NCI-H524 treated with DMSO at 0.1 percent for 48 hours (cell line): Measurements from ENCODE around the gene SLC26A4.
A peak's percentile ranks its signal among the peaks of the same experiment; 100 is the strongest.

Experiments used
- DNase-seq: peaks from one replicate; lab custom pipeline; 2025; lab: John Stamatoyannopoulos, UW

The SLC26A4 gene

GRCh38 chr7:107661081-107661864 lies 645 bp downstream of the SLC26A4 start:
- DNase-seq, result no peak

- DNase-seq, result no peak
These were observed 1.3 kb downstream of the SLC26A4 start for GRCh38 chr7:107661865-107662379.

GRCh38 chr7:107663196-107663595 lies 2.6 kb downstream of the SLC26A4 start:
- no peak for DNase-seq

GRCh38 chr7:107666790-107667189 lies 6.2 kb downstream of the SLC26A4 start:
- DNase-seq, result no peak

GRCh38 chr7:107667341-107667740 lies 6.7 kb downstream of the SLC26A4 start:
- DNase-seq, result no peak

- no peak for DNase-seq
These were observed 7.7 kb downstream of the SLC26A4 start for GRCh38 chr7:107668296-107668695.

GRCh38 chr7:107672183-107672582 lies 11.6 kb downstream of the SLC26A4 start:
- no peak for DNase-seq

GRCh38 chr7:107676249-107676648 lies 15.6 kb downstream of the SLC26A4 start:
- DNase-seq, result no peak

GRCh38 chr7:107678110-107678753 lies 17.6 kb downstream of the SLC26A4 start:
- no peak for DNase-seq

GRCh38 chr7:107680478-107680877 lies 19.9 kb downstream of the SLC26A4 start:
- DNase-seq, result no peak

- no peak for DNase-seq
These were observed 22.3 kb downstream of the SLC26A4 start for GRCh38 chr7:107682886-107683285.

- DNase-seq, result no peak
These were observed 23.7 kb downstream of the SLC26A4 start for GRCh38 chr7:107684287-107684686.

GRCh38 chr7:107684947-107685463 lies 24.4 kb downstream of the SLC26A4 start:
- DNase-seq, result no peak

GRCh38 chr7:107686816-107687387 lies 26.3 kb downstream of the SLC26A4 start:
- DNase-seq, result no peak

- no peak for DNase-seq
These were observed 27.0 kb downstream of the SLC26A4 start for GRCh38 chr7:107687656-107688055.

- DNase-seq, result no peak
These were observed 28.9 kb downstream of the SLC26A4 start for GRCh38 chr7:107689553-107689952.

GRCh38 chr7:107690084-107690483 lies 29.5 kb downstream of the SLC26A4 start:
- no peak for DNase-seq

- DNase-seq, result peak; percentile 33
These were observed 30.0 kb downstream of the SLC26A4 start for GRCh38 chr7:107690611-107691010.

GRCh38 chr7:107691716-107692115 lies 31.1 kb downstream of the SLC26A4 start:
- DNase-seq, result no peak

- DNase-seq, result no peak
These were observed 31.9 kb downstream of the SLC26A4 start for GRCh38 chr7:107692501-107692900.

GRCh38 chr7:107693396-107693795 lies 32.8 kb downstream of the SLC26A4 start:
- no peak for DNase-seq

- DNase-seq, result no peak
These were observed 33.8 kb downstream of the SLC26A4 start for GRCh38 chr7:107694386-107694785.
